Activated CD4-positive, CD25-positive, alpha-beta regulatory T cell treated with anti-CD3 and anti-CD28 coated beads, Interleukin-2, amount 50 U/mL, for 72 hours (primary cell): ENCODE results near the gene NKX2-3.
A peak's percentile ranks its signal among the peaks of the same experiment; 100 is the strongest.

Experiments used
- DNase-seq: peaks from one replicate; pipeline ENCODE4 v3.0.0; 2021

The NKX2-3 gene

GRCh38 chr10:99532687-99533495 lies at the start of gene NKX2-3:
NKX2-3 (plus strand) TSS chr10:99532942; CDS start chr10:99533132, 190 bp downstream.
- DNase-seq, result peak; percentile 49

GRCh38 chr10:99484626-99485581 lies 47.8 kb upstream of the NKX2-3 start:
- DNase-seq, result no peak

GRCh38 chr10:99487125-99487807 lies 45.5 kb upstream of the NKX2-3 start:
- no peak for DNase-seq

- DNase-seq, result no peak
Measured at GRCh38 chr10:99489271-99489670, 43.5 kb upstream of the NKX2-3 start.

GRCh38 chr10:99497343-99498025 lies 35.3 kb upstream of the NKX2-3 start:
- DNase-seq, result no peak

- no peak for DNase-seq
Measured at GRCh38 chr10:99506416-99506815, 26.3 kb upstream of the NKX2-3 start.

GRCh38 chr10:99507265-99507664 lies 25.5 kb upstream of the NKX2-3 start:
- DNase-seq, result no peak

GRCh38 chr10:99513061-99513460 lies 19.7 kb upstream of the NKX2-3 start:
- no peak for DNase-seq

- no peak for DNase-seq
Measured at GRCh38 chr10:99519690-99520039, 13.1 kb upstream of the NKX2-3 start.

- DNase-seq, result no peak
Measured at GRCh38 chr10:99520040-99520846, 12.5 kb upstream of the NKX2-3 start.

GRCh38 chr10:99520847-99521764 lies 11.6 kb upstream of the NKX2-3 start:
- no peak for DNase-seq

- no peak for DNase-seq
Measured at GRCh38 chr10:99521765-99522469, 10.8 kb upstream of the NKX2-3 start.

GRCh38 chr10:99522470-99523250 lies 10.1 kb upstream of the NKX2-3 start:
- no peak for DNase-seq

GRCh38 chr10:99523251-99523773 lies 9.4 kb upstream of the NKX2-3 start:
- DNase-seq, result no peak

- DNase-seq, result no peak
Measured at GRCh38 chr10:99524050-99524666, 8.6 kb upstream of the NKX2-3 start.

GRCh38 chr10:99524736-99525380 lies 7.9 kb upstream of the NKX2-3 start:
- DNase-seq, result no peak

GRCh38 chr10:99525897-99526296 lies 6.8 kb upstream of the NKX2-3 start:
- no peak for DNase-seq
